Caki2 (cell line): Measurements from ENCODE around the gene LARP1B. TPM values are rescaled to one million over a fixed set of nuclear protein-coding genes. Genes with fewer than 3 reads are reported as not detected.
"Not testable (repeated sequence)": the region's sequence is repeated elsewhere in the genome, so short reads cannot be mapped to it uniquely, and the experiment has no call there.

Experiments used
- DNase-seq: peaks from one replicate; pipeline ENCODE4 v3.0.0-alpha.2; 2015; ENCODE audit warnings: low read depth
- in situ Hi-C: cut with HindIII; loops from 2 replicates; pipeline ENCODE4 v1.10.0; 2016; ENCODE audit warnings: low sequenced_read_pairs, low pct_unique_long_range_greater_than_20kb, mixed read lengths
- total RNA-seq: library from RNA; depleted of rRNA; stranded (reverse); fragments of >200 nt; shearing (Covaris generic); gene quantifications from 2 replicates; pipeline ENCODE4 v1.2.3, GENCODE V29; 2014; ENCODE audit warnings: low replicate concordance

Gene LARP1B
- total RNA-seq, 1 experiment from 2014 or later, result 17.6 TPM

- in situ Hi-C loops, result no loop called here
Observed at GRCh38 chr4:128176643-128177042, 115.5 kb downstream of the LARP1B start.

GRCh38 chr4:128177498-128177897, 116.4 kb downstream of the LARP1B start:
- in situ Hi-C loops, result no loop called here
- DNase-seq, result peak; percentile 32

More at GRCh38 chr4:128176643-128177042, 115.5 kb downstream of the LARP1B start:
- DNase-seq, result no peak

GRCh38 chr4:128186623-128187022, 125.5 kb downstream of the LARP1B start:
- no peak for DNase-seq
- in situ Hi-C loops, result no loop called here

- in situ Hi-C loops, result no loop called here
- peak; percentile 60 for DNase-seq
Observed at GRCh38 chr4:128191115-128191781, 130.1 kb downstream of the LARP1B start.

GRCh38 chr4:128220286-128221235, 159.4 kb downstream of the LARP1B start:
- in situ Hi-C loops, result no loop called here
- peak; percentile 18 for DNase-seq

- in situ Hi-C loops, result no loop called here
- no peak for DNase-seq
Observed at GRCh38 chr4:128221586-128221985, 160.5 kb downstream of the LARP1B start.

- DNase-seq, result no peak
- in situ Hi-C loops, result no loop called here
Observed at GRCh38 chr4:128225148-128225547, 164.0 kb downstream of the LARP1B start.

GRCh38 chr4:128227991-128228571, 167.0 kb downstream of the LARP1B start:
- no peak for DNase-seq
- in situ Hi-C loops, result no loop called here

GRCh38 chr4:128228845-128229795, 168.0 kb downstream of the LARP1B start:
- in situ Hi-C loops, result no loop called here
- no peak for DNase-seq

GRCh38 chr4:128232719-128233118, 171.6 kb downstream of the LARP1B start:
- in situ Hi-C loops, result no loop called here
- no peak for DNase-seq

- in situ Hi-C loops, result no loop called here
- no peak for DNase-seq
Observed at GRCh38 chr4:128234836-128235235, 173.7 kb downstream of the LARP1B start.

- DNase-seq, result no peak
- in situ Hi-C loops, result no loop called here
Observed at GRCh38 chr4:128241019-128241418, 179.9 kb downstream of the LARP1B start.

- DNase-seq, result peak; percentile 32
- in situ Hi-C loops, result no loop called here
Observed at GRCh38 chr4:128241425-128241913, 180.4 kb downstream of the LARP1B start.

GRCh38 chr4:128241981-128242380, 180.9 kb downstream of the LARP1B start:
- in situ Hi-C loops, result no loop called here
- DNase-seq, result no peak

- in situ Hi-C loops, result no loop called here
- DNase-seq, result no peak
Observed at GRCh38 chr4:128242601-128243000, 181.5 kb downstream of the LARP1B start.

- no peak for DNase-seq
- in situ Hi-C loops, result no loop called here
Observed at GRCh38 chr4:128244379-128244778, 183.3 kb downstream of the LARP1B start.

- in situ Hi-C loops, DNase-seq: not testable (repeated sequence)
Observed at GRCh38 chr4:128245391-128245790, 184.3 kb downstream of the LARP1B start.

- no peak for DNase-seq
- in situ Hi-C loops, result no loop called here
Observed at GRCh38 chr4:128247906-128248305, 186.8 kb downstream of the LARP1B start.
